SK-N-SH (cell line): ENCODE measurements around the gene BRI3. TPM values are rescaled to one million over a fixed set of nuclear protein-coding genes. Genes with fewer than 3 reads are reported as not detected.

ENCODE experiments used
- CTCF ChIA-PET: fragments of 300-600, 350-600 bp; formaldehyde crosslinking; extraction: SDS; loops from one replicate; lab custom pipeline; 2021; lab: Yijun Ruan, JAX
- POLR2A ChIA-PET: fragments of 350-600 bp; sonication (Branson Sonifier 250); formaldehyde crosslinking; extraction: SDS; loops from one replicate; lab custom pipeline; 2020; ENCODE audit warnings: antibody characterized with exemption, inconsistent platforms; lab: Yijun Ruan, JAX
- DNase-seq: peaks from one replicate; pipeline ENCODE4 v3.0.0; 2012
- H2AFZ ChIP-seq: fragments of 200-600 bp; sonication (generic); 2 replicates; pipeline ENCODE4 v1.8.1; 2016; ENCODE audit warnings: antibody characterized with exemption, mild to moderate bottlenecking, low read depth
- H3F3A ChIP-seq: fragments of 200-600 bp; sonication (generic); replicated peaks from 2 replicates; pipeline ENCODE3; 2016; ENCODE audit warnings: antibody characterized with exemption, mild to moderate bottlenecking; ENCODE audit not compliant: insufficient read depth
- H3K27ac ChIP-seq, 2 experiments: fragments of 200-500 bp in 1 of 2; fragments of 200-600 bp in 1 of 2; sonication (Bioruptor generic) in 1 of 2; sonication (generic), shearing (Covaris generic) in 1 of 2; 2 replicates each; pipeline versions ENCODE4 v1.5.1 to v1.6.1; 2014 to 2016; ENCODE audit warnings: low read depth in 2 of 2, inconsistent platforms in 1 of 2, low read length in 1 of 2, mild to moderate bottlenecking in 1 of 2, mixed read lengths in 1 of 2
- H3K27me3 ChIP-seq: fragments of 200-600 bp; sonication (generic), shearing (Covaris generic); 2 replicates; pipeline ENCODE4 v1.6.1; 2016; ENCODE audit warnings: mixed run types; ENCODE audit not compliant: insufficient read depth
- H3K36me3 ChIP-seq, 2 experiments: fragments of 200-500 bp in 1 of 2; fragments of 200-600 bp in 1 of 2; sonication (Bioruptor generic) in 1 of 2; sonication (generic) in 1 of 2; replicated peaks in 1 of 2; 2 replicates each; pipeline versions ENCODE3 to v1.5.1; 2014 to 2016; ENCODE audit warnings: low read length in 1 of 2, mild to moderate bottlenecking in 1 of 2; ENCODE audit not compliant: insufficient read depth in 2 of 2, control insufficient read depth in 1 of 2
- H3K4me1 ChIP-seq, 2 experiments: fragments of 200-500 bp in 1 of 2; fragments of 200-600 bp in 1 of 2; sonication (Bioruptor generic) in 1 of 2; sonication (generic), shearing (Covaris generic) in 1 of 2; 2 replicates each; pipeline versions ENCODE4 v1.5.1 to v1.6.1; 2014 to 2016; ENCODE audit warnings: low read depth in 1 of 2, low read length in 1 of 2, mixed run types in 1 of 2; ENCODE audit not compliant: insufficient read depth in 2 of 2, control insufficient read depth in 1 of 2
- H3K4me2 ChIP-seq: fragments of 200-600 bp; sonication (generic), shearing (Covaris generic); 2 replicates; pipeline ENCODE4 v1.6.1; 2017; ENCODE audit warnings: mixed run types
- H3K4me3 ChIP-seq, 2 experiments: fragments of 200-500 bp in 1 of 2; fragments of 200-600 bp in 1 of 2; sonication (Bioruptor generic) in 1 of 2; sonication (generic), shearing (Covaris generic) in 1 of 2; 2 replicates each; pipeline versions ENCODE4 v1.5.1 to v1.8.1; 2014 to 2016; ENCODE audit warnings: low read depth in 2 of 2, inconsistent platforms in 1 of 2, low read length in 1 of 2, mild to moderate bottlenecking in 1 of 2, mixed read lengths in 1 of 2, moderate library complexity in 1 of 2
- H3K79me2 ChIP-seq: fragments of 200-600 bp; sonication (generic); 2 replicates; pipeline ENCODE4 v1.8.1; 2017; ENCODE audit warnings: mild to moderate bottlenecking; ENCODE audit not compliant: insufficient read depth
- H3K9ac ChIP-seq: fragments of 200-600 bp; sonication (generic); 2 replicates; pipeline ENCODE4 v1.6.1; 2017; ENCODE audit warnings: mixed run types
- H3K9me2 ChIP-seq: fragments of 200-600 bp; sonication (generic); 2 replicates; pipeline ENCODE4 v1.6.1; 2017; ENCODE audit warnings: mixed run types
- H3K9me3 ChIP-seq: fragments of 200-600 bp; sonication (generic); 2 replicates; pipeline ENCODE4 v1.6.1; 2017; ENCODE audit warnings: mixed run types, mild to moderate bottlenecking, moderate library complexity
- H4K20me1 ChIP-seq: fragments of 200-600 bp; sonication (generic); 2 replicates; pipeline ENCODE4 v1.6.1; 2017; ENCODE audit warnings: mild to moderate bottlenecking, mixed run types; ENCODE audit not compliant: insufficient read depth
- EZH2phosphoT487 ChIP-seq: fragments of 200-600 bp; sonication (generic); IDR thresholded peaks from 2 replicates; pipeline ENCODE4 v1.6.1; 2017; ENCODE audit warnings: low read depth, mixed run types, mild to moderate bottlenecking, antibody characterized with exemption, moderate library complexity, borderline replicate concordance
- FOSL2 ChIP-seq: IDR thresholded peaks from 2 replicates; pipeline ENCODE4 v1.4.0; 2012; ENCODE audit warnings: low read depth, mild to moderate bottlenecking, moderate library complexity, borderline replicate concordance
- FOXJ3 ChIP-seq: sonication (generic); formaldehyde crosslinking; IDR thresholded peaks from 2 replicates; pipeline ENCODE4 v1.5.1; 2020; ENCODE audit warnings: mild to moderate bottlenecking, missing genetic modification reagents
- GABPA ChIP-seq: IDR thresholded peaks from 2 replicates; pipeline ENCODE4 v1.4.0; 2012; ENCODE audit warnings: low read depth, mild to moderate bottlenecking
- GATA2 ChIP-seq: sonication (generic); formaldehyde crosslinking; IDR thresholded peaks from 2 replicates; pipeline ENCODE4 v1.5.0; 2020; ENCODE audit warnings: mild to moderate bottlenecking, missing genetic modification reagents
- MEF2A ChIP-seq: IDR thresholded peaks from 2 replicates; pipeline ENCODE4 v1.4.0; 2012; ENCODE audit warnings: low read depth, borderline replicate concordance
- REST ChIP-seq: IDR thresholded peaks from 2 replicates; pipeline ENCODE4 v1.6.1; 2012; ENCODE audit warnings: mild to moderate bottlenecking, low read depth, low read length, moderate library complexity
- RXRA ChIP-seq: IDR thresholded peaks from 2 replicates; pipeline ENCODE4 v1.4.0; 2012; ENCODE audit warnings: low read depth, mild to moderate bottlenecking, borderline replicate concordance
- TAF1 ChIP-seq: IDR thresholded peaks from 2 replicates; pipeline ENCODE4 v1.6.1; 2012; ENCODE audit warnings: low read depth, mild to moderate bottlenecking, low read length, moderate library complexity, borderline replicate concordance
- USF1 ChIP-seq: IDR thresholded peaks from 2 replicates; pipeline ENCODE4 v1.4.0; 2012; ENCODE audit warnings: low read depth, borderline replicate concordance
- USF2 ChIP-seq: fragments of 150-350 bp; IDR thresholded peaks from 2 replicates; pipeline ENCODE4 v1.6.1; 2017; ENCODE audit warnings: antibody characterized with exemption, low read length, low read depth, borderline replicate concordance
- ZBTB33 ChIP-seq: IDR thresholded peaks from 2 replicates; pipeline ENCODE4 v1.4.0; 2012; ENCODE audit warnings: low read depth, borderline replicate concordance
- WGBS: methylation state at CpG from one replicate; pipeline ENCODE4 v1.1.6; 2017; ENCODE audit warnings: low lambda C conversion rate; 5-methylcytosine and 5-hydroxymethylcytosine counted together
- polyA plus RNA-seq, 3 experiments: library from polyadenylated mRNA; depleted of rRNA; stranded (reverse); fragments of >200 nt; gene quantifications; 2 replicates each; pipeline ENCODE4 v1.2.3, GENCODE V29; 2012

BRI3 gene
- polyA plus RNA-seq, 1 of the 3 experiments (the other 2 are of a cell fraction): 128 TPM

- Histone ChIP-seq H3K36me3 (no peaks in the 10 kb centered on the region), H3K27me3 (no peaks in the 10 kb centered on the region), H3K4me3 (no peak overlapping the region), H3K27ac (no peak overlapping the region), H3K9me3 (no peaks in the 10 kb centered on the region), H3K9ac (no peak overlapping the region), H4K20me1 (no peaks in the 10 kb centered on the region), H3K9me2 (no peaks in the 10 kb centered on the region), H3F3A (no peaks in the 10 kb centered on the region), H2AFZ (no peak overlapping the region), H3K79me2 (no peaks in the 10 kb centered on the region), H3K4me1 (no peaks in the 10 kb centered on the region; a peak in 1 of 4 replicates), H3K4me2 (no peak overlapping the region)
- POLR2A ChIA-PET: no interaction called here
- WGBS: 89% methylated on average over 14 of the region's 14 CpGs
- TF ChIP-seq USF2 (no peak), REST (no peak), TAF1 (no peak), FOXJ3 (CRISPR knock-in tag) (no peak), EZH2phosphoT487 (no peak), MEF2A (no peak), USF1 (no peak)
- CTCF ChIA-PET: no interaction called here
- no peak for DNase-seq
These were observed 36.0 kb downstream of the BRI3 start for GRCh38 chr7:98317366-98318040.

- H3K9me2 ChIP-seq: no peaks in the 10 kb centered on the region
- POLR2A ChIA-PET: no interaction called here
- no peaks in the 10 kb centered on the region; a peak in 1 of 4 replicates for H3K4me1 ChIP-seq
- H3K27me3 ChIP-seq: no peaks in the 10 kb centered on the region
- H3K4me3 ChIP-seq: no peak overlapping the region
- 94% methylated on average over 9 of the region's 9 CpGs for WGBS
- CTCF ChIA-PET: interaction anchor here (1.0 kb wide), 1 partner anchor 82 kb away, joined by 3 read pairs; the partner anchor contains the start of gene BAIAP2L1
- no peak for DNase-seq
- no peak overlapping the region for H2AFZ ChIP-seq
- no peak overlapping the region for H3K27ac ChIP-seq
- no peaks in the 10 kb centered on the region for H4K20me1 ChIP-seq
- H3K36me3 ChIP-seq: no peaks in the 10 kb centered on the region
- no peak overlapping the region for H3K9ac ChIP-seq
- H3K4me2 ChIP-seq: no peak overlapping the region
- no peaks in the 10 kb centered on the region for H3K79me2 ChIP-seq
- H3F3A ChIP-seq: no peaks in the 10 kb centered on the region
- H3K9me3 ChIP-seq: no peaks in the 10 kb centered on the region
- TF ChIP-seq GATA2 (no peak), FOSL2 (no peak), FOXJ3 (CRISPR knock-in tag) (no peak), GABPA (no peak), RXRA (no peak), USF2 (no peak), REST (no peak), ZBTB33 (no peak)
These were observed 37.7 kb downstream of the BRI3 start for GRCh38 chr7:98319176-98319575.
